ENCODE data around the gene RPS15. TPM values are rescaled to one million over a fixed set of nuclear protein-coding genes. Genes with fewer than 3 reads are reported as not detected.
A peak's percentile ranks its signal among the peaks of the same experiment; 100 is the strongest.

RPS15 gene
- total RNA-seq, 1 donor from 2014 or later, result 1,175 TPM

GRCh38 chr19:1401889-1402217 is 36.3 kb upstream of the RPS15 start:
- H3K4me1 Mint-ChIP-seq (ENCODE audit: unreplicated experiment), result peaks cover 9% of the 10 kb centered on the region
- H3K27ac Mint-ChIP-seq (ENCODE audit: unreplicated experiment), result no peak overlapping the region
- peak overlapping the region; percentile 83 for H3K4me3 Mint-ChIP-seq (ENCODE audit: unreplicated experiment)
- peaks cover 7% of the 10 kb centered on the region for H3K36me3 Mint-ChIP-seq (ENCODE audit: low read depth, unreplicated experiment)
- TF ChIP-seq CTCF (IDR thresholded peaks at IDR 0.05; ENCODE audit: unreplicated experiment), result no peak
- no peak for DNase-seq (ENCODE audit: low spot score)
- peaks cover 20% of the 10 kb centered on the region for H3K27me3 Mint-ChIP-seq (ENCODE audit: unreplicated experiment)
- no peaks in the 10 kb centered on the region for H3K9me3 Mint-ChIP-seq (ENCODE audit: unreplicated experiment)

GRCh38 chr19:1402411-1403070 is 35.7 kb upstream of the RPS15 start:
- Mint-ChIP-seq H3K36me3 (ENCODE audit: low read depth, unreplicated experiment) (peaks cover 7% of the 10 kb centered on the region), H3K27ac (ENCODE audit: unreplicated experiment) (peak overlapping the region; percentile 34), H3K4me3 (ENCODE audit: unreplicated experiment) (peak overlapping the region; percentile 49), H3K27me3 (ENCODE audit: unreplicated experiment) (peaks cover 20% of the 10 kb centered on the region), H3K9me3 (ENCODE audit: unreplicated experiment) (no peaks in the 10 kb centered on the region), H3K4me1 (ENCODE audit: unreplicated experiment) (peaks cover 9% of the 10 kb centered on the region)
- DNase-seq (ENCODE audit: low spot score), result no peak
- TF ChIP-seq CTCF (IDR thresholded peaks at IDR 0.05; ENCODE audit: unreplicated experiment), result no peak

- peaks cover 29% of the 10 kb centered on the region for H3K27me3 Mint-ChIP-seq (ENCODE audit: unreplicated experiment)
- peak; percentile 100 for DNase-seq (ENCODE audit: low spot score)
- H3K9me3 Mint-ChIP-seq (ENCODE audit: unreplicated experiment), result no peaks in the 10 kb centered on the region
- H3K27ac Mint-ChIP-seq (ENCODE audit: unreplicated experiment), result peak overlapping the region; percentile 75
- peaks cover 30% of the 10 kb centered on the region for H3K4me1 Mint-ChIP-seq (ENCODE audit: unreplicated experiment)
- peak overlapping the region; percentile 88 for H3K4me3 Mint-ChIP-seq (ENCODE audit: unreplicated experiment)
- peak; percentile 27 for TF ChIP-seq CTCF (IDR thresholded peaks at IDR 0.05; ENCODE audit: unreplicated experiment)
- H3K36me3 Mint-ChIP-seq (ENCODE audit: low read depth, unreplicated experiment), result peaks cover 13% of the 10 kb centered on the region
Observed at GRCh38 chr19:1406774-1407527, 31.2 kb upstream of the RPS15 start.

DNA sequence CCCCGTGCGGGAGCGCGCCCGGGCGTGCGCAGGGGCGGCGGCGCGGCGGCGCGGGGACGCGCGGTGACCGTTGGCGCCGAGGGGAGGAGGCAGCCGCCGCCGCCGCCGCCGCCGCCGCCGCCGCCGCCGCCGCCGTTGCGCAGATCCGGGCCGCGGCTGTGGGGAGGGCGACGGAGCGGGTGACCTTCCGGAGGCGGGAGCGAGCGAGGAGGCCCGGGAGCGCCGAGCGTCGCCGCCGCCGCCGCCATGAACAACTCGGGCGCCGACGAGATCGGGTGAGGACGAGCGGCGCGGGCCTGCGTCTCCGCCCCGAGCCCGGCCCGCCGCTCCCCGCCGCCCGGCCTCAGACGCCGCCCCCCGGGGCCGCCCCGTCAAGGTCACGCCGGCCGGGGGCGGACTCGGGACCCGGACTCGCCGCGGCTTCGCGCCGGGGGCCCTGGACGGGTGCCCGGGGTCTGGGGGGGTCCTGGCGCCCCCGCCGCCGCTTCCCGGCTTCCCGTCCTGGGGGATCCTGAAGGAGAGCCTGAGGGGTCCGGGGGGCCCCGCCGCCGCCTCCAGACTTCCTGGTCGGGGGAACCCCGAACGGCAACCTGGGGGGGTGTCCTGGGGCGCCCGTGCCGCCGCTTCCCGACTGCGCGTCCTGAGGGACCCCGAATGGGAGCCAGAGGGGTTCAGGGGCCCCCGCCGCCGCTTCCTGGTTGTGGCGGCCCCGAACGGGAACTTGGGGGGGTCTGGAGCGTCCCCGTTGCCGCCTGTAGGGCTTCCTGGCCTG is 30.5 kb upstream of the RPS15 start, which contains the start of gene DAZAP1:
DAZAP1 (plus strand) TSS at position 59 of the 772 bp plus-strand sequence; CDS start at position 247, 188 bp downstream.
- Mint-ChIP-seq H3K9me3 (ENCODE audit: unreplicated experiment) (no peaks in the 10 kb centered on the region), H3K36me3 (ENCODE audit: low read depth, unreplicated experiment) (peaks cover 13% of the 10 kb centered on the region), H3K4me3 (ENCODE audit: unreplicated experiment) (peak within 1 kb of the TSS; percentile 88), H3K4me1 (ENCODE audit: unreplicated experiment) (peaks cover 27% of the 10 kb centered on the region), H3K27ac (ENCODE audit: unreplicated experiment) (peak within 1 kb of the TSS; percentile 75), H3K27me3 (ENCODE audit: unreplicated experiment) (peaks cover 25% of the 10 kb centered on the region)
- no peak for TF ChIP-seq CTCF (IDR thresholded peaks at IDR 0.05; ENCODE audit: unreplicated experiment)
- no peak for DNase-seq (ENCODE audit: low spot score)
